Natural killer cell (primary cell): ENCODE results near the gene ONECUT3. TPM values are rescaled to one million over a fixed set of nuclear protein-coding genes. Genes with fewer than 3 reads are reported as not detected.

ENCODE experiments used
- ATAC-seq, 3 donors: fragments of 150-1000 bp in 2 of 3; fragments of 200-7000 bp in 1 of 3; cut with Tn5 transposase; 1 replicate in 1 of 3; 2 replicates in 2 of 3; pipeline ENCODE4 v1.10.0; 2021; ENCODE audit warnings: mild to moderate bottlenecking in 2 of 3, moderate library complexity in 2 of 3
- DNase-seq, 2 donors: peaks; one replicate each; pipeline versions ENCODE4 v3.0.0 to v3.0.0-alpha.2; 2013 to 2021; ENCODE audit warnings: mixed read lengths in 1 of 2
- H3K27ac ChIP-seq: one replicate; pipeline ENCODE4 v1.5.1; 2013; ENCODE audit warnings: mild to moderate bottlenecking, low read length
- H3K27me3 ChIP-seq: one replicate; pipeline ENCODE4 v1.6.1; 2013; ENCODE audit warnings: low read length; ENCODE audit not compliant: control insufficient read depth, insufficient read depth
- H3K36me3 ChIP-seq: one replicate; pipeline ENCODE4 v1.6.1; 2013; ENCODE audit warnings: low read length; ENCODE audit not compliant: control insufficient read depth, insufficient read depth
- H3K4me1 ChIP-seq: one replicate; pipeline ENCODE4 v1.6.1; 2013; ENCODE audit warnings: low read length; ENCODE audit not compliant: control insufficient read depth, insufficient read depth
- H3K4me3 ChIP-seq: one replicate; pipeline ENCODE4 v1.5.1; 2013; ENCODE audit warnings: low read length
- H3K9me3 ChIP-seq: one replicate; pipeline ENCODE4 v1.6.1; 2013; ENCODE audit warnings: low read length; ENCODE audit not compliant: control insufficient read depth, insufficient read depth
- H3K27ac Mint-ChIP-seq, 2 donors: one replicate each; pipeline ENCODE4 v1.8.0; 2022; ENCODE audit warnings: mild to moderate bottlenecking in 2 of 2, mixed read lengths in 2 of 2, moderate library complexity in 1 of 2
- H3K27me3 Mint-ChIP-seq, 2 donors: one replicate each; pipeline ENCODE4 v1.8.0; 2022; ENCODE audit warnings: low read depth in 2 of 2, mixed read lengths in 2 of 2
- H3K36me3 Mint-ChIP-seq: one replicate; pipeline ENCODE4 v1.8.0; 2022; ENCODE audit warnings: mixed read lengths
- H3K4me1 Mint-ChIP-seq, 2 donors: one replicate each; pipeline ENCODE4 v1.8.0; 2022; ENCODE audit warnings: mixed read lengths in 2 of 2
- H3K4me3 Mint-ChIP-seq: one replicate; pipeline ENCODE4 v1.8.0; 2022; ENCODE audit warnings: mild to moderate bottlenecking, moderate library complexity, mixed read lengths
- H3K9me3 Mint-ChIP-seq, 2 donors: one replicate each; pipeline ENCODE4 v1.8.0; 2022; ENCODE audit warnings: mixed read lengths in 2 of 2
- CTCF ChIP-seq: fragments of 200-600 bp; IDR thresholded peaks from one replicate; pipeline ENCODE4 v1.8.0; 2022; ENCODE audit warnings: antibody characterized with exemption
- WGBS: methylation state at CpG from one replicate; pipeline ENCODE4 v1.1.7; 2013; ENCODE audit warnings: missing lambda C conversion rate; ENCODE audit not compliant: insufficient coverage; 5-methylcytosine and 5-hydroxymethylcytosine counted together
- intact Hi-C: fragments of 100-400 bp; cut with micrococcal nuclease; formaldehyde crosslinking; loops from one replicate; pipeline ENCODE4 v1.14.2; 2022
- total RNA-seq, 4 donors: library from RNA; stranded (reverse); fragments of 120-200 nt in 1 of 4; gene quantifications; one replicate each; pipeline versions ENCODE4 v1.2.3 to v1.2.4, GENCODE V29; 2013 to 2022

The ONECUT3 gene
- total RNA-seq, 3 donors from 2014 or later (not counting 1 experiment from before 2014, with no cell fraction given): not detected

GRCh38 chr19:1719519-1719918 is 33.8 kb upstream of the ONECUT3 start:
- Mint-ChIP-seq H3K27ac (no peak overlapping the region), H3K9me3 (peaks cover 2 to 4% of the 10 kb centered on the region in 2 donors), H3K36me3 (no peaks in the 10 kb centered on the region), H3K4me3 (no peak overlapping the region), H3K27me3 (peaks cover 39 to 49% of the 10 kb centered on the region in 2 donors), H3K4me1 (peaks cover 0 to 8% of the 10 kb centered on the region in 2 donors)
- ATAC-seq: no peak
- H3K4me3 ChIP-seq: no peak overlapping the region
- no peaks in the 10 kb centered on the region for H3K4me1 ChIP-seq
- H3K36me3 ChIP-seq: no peaks in the 10 kb centered on the region
- intact Hi-C loops: no loop called here
- peaks cover 6% of the 10 kb centered on the region for H3K27me3 ChIP-seq
- no peak for TF ChIP-seq CTCF
- no peaks in the 10 kb centered on the region for H3K9me3 ChIP-seq
- H3K27ac ChIP-seq: no peak overlapping the region
- WGBS: 85% methylated on average over 5 of the region's 5 CpGs
- DNase-seq: no peak

- Histone ChIP-seq H3K27me3 (peaks cover 7% of the 10 kb centered on the region), H3K9me3 (no peaks in the 10 kb centered on the region), H3K4me1 (peaks cover 1% of the 10 kb centered on the region), H3K27ac (no peak overlapping the region), H3K36me3 (no peaks in the 10 kb centered on the region), H3K4me3 (no peak overlapping the region)
- H3K4me3 Mint-ChIP-seq: no peak overlapping the region
- WGBS: 54% methylated on average over 14 of the region's 14 CpGs
- H3K27me3 Mint-ChIP-seq: peaks cover 39 to 47% of the 10 kb centered on the region in 2 donors
- peaks cover 0 to 8% of the 10 kb centered on the region in 2 donors for H3K4me1 Mint-ChIP-seq
- DNase-seq (no peak), ATAC-seq (no peak)
- no peak overlapping the region for H3K27ac Mint-ChIP-seq
- TF ChIP-seq CTCF: no peak
- H3K9me3 Mint-ChIP-seq: peaks cover 2 to 4% of the 10 kb centered on the region in 2 donors
- intact Hi-C loops: no loop called here
- no peaks in the 10 kb centered on the region for H3K36me3 Mint-ChIP-seq
Measured at GRCh38 chr19:1720237-1720636, 33.1 kb upstream of the ONECUT3 start.

- Mint-ChIP-seq H3K27me3 (peaks cover 29 to 40% of the 10 kb centered on the region in 2 donors), H3K27ac (no peak overlapping the region), H3K36me3 (no peaks in the 10 kb centered on the region), H3K4me3 (peak overlapping the region; percentile 70), H3K4me1 (no peaks in the 10 kb centered on the region), H3K9me3 (no peaks in the 10 kb centered on the region)
- peaks cover 10% of the 10 kb centered on the region for H3K4me1 ChIP-seq
- WGBS: 12% methylated on average over 90 of the region's 90 CpGs
- no peak overlapping the region for H3K4me3 ChIP-seq
- no peaks in the 10 kb centered on the region for H3K36me3 ChIP-seq
- peaks cover 12% of the 10 kb centered on the region for H3K27me3 ChIP-seq
- intact Hi-C loops: no loop called here
- H3K27ac ChIP-seq: no peak overlapping the region
- DNase-seq: peak in 1 of 2 donors; percentile 52
- H3K9me3 ChIP-seq: no peaks in the 10 kb centered on the region
- no peak for TF ChIP-seq CTCF
- peak; percentile 22 to 81 (median 31) for ATAC-seq
Measured at GRCh38 chr19:1725100-1726064, 27.9 kb upstream of the ONECUT3 start.
